Measurements from ENCODE around the gene DHODH. TPM values are rescaled to one million over a fixed set of nuclear protein-coding genes. Genes with fewer than 3 reads are reported as not detected.
A peak's percentile ranks its signal among the peaks of the same experiment; 100 is the strongest.

Gene DHODH
- 14.0 and 18.4 TPM in 2 replicates for total RNA-seq (2013; cell fraction: nucleolus; rRNA removed)
- 10.7 and 12.5 TPM in 2 replicates for total RNA-seq (2014; rRNA removed)
- 10.2 and 10.5 TPM in 2 replicates for total RNA-seq (2014; rRNA removed; fragmentation: Illumina TruSeq; extraction: Trizol)
- total RNA-seq (2021) = 14.3 and 18.9 TPM in 2 replicates
- polyA plus RNA-seq (2011; ENCODE audit: low read depth) = 5.7 TPM
- 13.7 and 14.6 TPM in 2 replicates for polyA plus RNA-seq (2011; rRNA removed)
- 13.1 and 15.5 TPM in 2 replicates for polyA plus RNA-seq (2011; cell fraction: cytosol; rRNA removed)
- polyA plus RNA-seq (2011; cell fraction: nucleus; rRNA removed) = 10.3 and 11.2 TPM in 2 replicates
- 6.2 and 6.9 TPM in 2 replicates for polyA plus RNA-seq (2012)
- 10.7 and 13.5 TPM in 2 replicates for polyA plus RNA-seq (2014; fragmentation: Illumina TruSeq; extraction: Trizol)
- 1 to 10 TPM; 3.4 to 4.1 TPM for polyA plus RNA-seq (2014; fragmentation: Nextera tagmentation; extraction: Ambion mirVana)
- polyA plus RNA-seq (2014; rRNA removed) = 12.5 and 12.9 TPM in 2 replicates
- polyA plus RNA-seq (2016; fragmentation: Nextera tagmentation; extraction: Ambion mirVana) = 10 to 100 TPM; 20.8 to 23.3 TPM
- 6.9 and 11.4 TPM in 2 replicates for polyA minus RNA-seq (2011; rRNA and poly(A)+ RNA removed)
- 4.0 and 6.4 TPM in 2 replicates for polyA minus RNA-seq (2011; cell fraction: cytosol; rRNA and poly(A)+ RNA removed)
- polyA minus RNA-seq (2011; cell fraction: nucleus; rRNA and poly(A)+ RNA removed) = 7.0 and 15.0 TPM in 2 replicates
- percentile 56 among the genes with signal in this experiment for Bru-seq, nascent RNA
- BruChase-seq, experiment 1, labeled RNA remaining after a 6-hour chase = percentile 55 among the genes with signal in this experiment
- BruChase-seq, experiment 2, labeled RNA remaining after a 2-hour chase = percentile 54 among the genes with signal in this experiment
- long read RNA-seq, experiment 1, transcript DHODH-201 (9 exons, 2,426 nt) = major isoform, 18 of 27 reads
- long read RNA-seq, experiment 1, partial matches to known transcripts = 4 of 27 reads
- long read RNA-seq, experiment 1, other reads (novel, unspliced or antisense) = 5 of 27 reads
- long read RNA-seq, experiment 2, transcript DHODH-201 (9 exons, 2,426 nt) = major isoform, 98 of 106 reads
- long read RNA-seq, experiment 2, partial matches to known transcripts = 3 of 106 reads
- long read RNA-seq, experiment 2, other reads (novel, unspliced or antisense) = 5 of 106 reads

DNA sequence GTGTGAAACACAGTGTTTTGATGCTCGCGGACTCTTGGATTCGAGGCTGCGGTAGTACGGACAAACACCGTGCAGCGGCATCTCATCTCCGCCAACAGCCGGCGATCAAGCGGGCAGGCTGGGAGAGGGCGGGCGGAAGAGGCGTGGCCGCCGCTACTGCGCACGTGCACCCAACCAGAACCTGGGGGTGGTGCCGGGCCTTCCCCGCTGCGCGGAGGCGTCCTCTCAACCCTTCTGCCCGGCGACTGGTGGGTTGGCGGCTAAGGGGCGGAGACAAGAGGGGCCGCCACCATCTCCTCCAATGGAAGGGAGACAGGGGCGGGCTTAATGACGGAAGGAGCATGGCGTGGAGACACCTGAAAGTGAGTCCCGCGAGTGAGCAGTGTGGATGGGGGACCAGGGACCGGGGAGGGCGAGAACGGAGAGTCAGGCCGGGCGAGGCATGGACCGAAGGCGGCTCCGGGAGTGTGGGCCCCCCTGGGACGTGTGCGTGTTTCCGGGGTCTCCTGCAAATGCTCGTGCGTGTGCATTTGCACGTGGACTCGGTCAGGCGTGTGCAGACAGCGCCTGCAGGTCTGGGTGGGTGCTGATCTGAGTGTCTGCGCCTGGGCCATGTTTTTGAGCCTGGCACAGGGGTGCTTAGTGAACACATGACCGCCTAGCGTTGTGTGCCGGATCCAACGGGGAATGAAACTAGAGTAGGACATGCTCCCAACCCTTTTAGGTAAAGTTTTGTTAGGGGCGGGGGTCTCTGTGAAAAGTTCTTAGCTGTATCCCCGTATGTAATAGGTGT is at the start of gene DHODH:
DHODH (plus strand) TSS at position 321 of the 793 bp plus-strand sequence; CDS start at position 342, 21 bp downstream.
- Histone ChIP-seq H3K9me3 (replicated peaks; ENCODE audit: control insufficient read depth, insufficient read depth, low read length) (no peaks in the 10 kb centered on the region), H3K9ac (ENCODE audit: control insufficient read depth, insufficient read depth, low read length) (peak within 1 kb of the TSS; percentile 86), H3K4me3 (peak within 1 kb of the TSS; percentile 99), H3K27ac (ENCODE audit: control insufficient read depth, insufficient read depth) (peak within 1 kb of the TSS; percentile 77), H3K79me2 (ENCODE audit: control insufficient read depth, insufficient read depth, low read length) (peaks cover 4% of the 10 kb centered on the region), H4K20me1 (ENCODE audit: control insufficient read depth, insufficient read depth) (no peaks in the 10 kb centered on the region), H3K4me2 (ENCODE audit: control insufficient read depth, insufficient read depth) (peak within 1 kb of the TSS; percentile 75), H2AFZ (ENCODE audit: control insufficient read depth, low read depth, low read length) (peak within 1 kb of the TSS; percentile 86), H3K36me3 (ENCODE audit: control insufficient read depth in 2 of 2, insufficient read depth in 2 of 2, low read length in 1 of 2) (peaks cover 0 to 3% of the 10 kb centered on the region in 2 experiments; a peak in 1 of 4 replicates), H3K27me3 (replicated peaks in 1 of 2; ENCODE audit: control insufficient read depth in 2 of 2, insufficient read depth in 2 of 2, low read length in 1 of 2) (no peaks in the 10 kb centered on the region), H3K4me1 (ENCODE audit: control insufficient read depth, insufficient read depth, low read length) (0 out of 2 replicates have a peak, but pooled peaks cover 2% of the 10 kb centered on the region)
- peak; percentile 93 for DNase-seq (ENCODE audit: low read depth, low spot score)
- RAD21 ChIA-PET (ENCODE audit: unreplicated experiment) = interaction anchor here (0.5 kb wide), 1 partner anchor 72 kb away, joined by 3 read pairs; no protein-coding TSS in a partner anchor
- intact Hi-C loops (cut with micrococcal nuclease; ENCODE audit: unreplicated experiment) (loop anchor here (1.0 kb wide), 1 partner anchor 85 kb away; the partner anchor contains the start of genes DHX38 and TXNL4B), in situ Hi-C loops (cut with MboI) (no loop called here)
- 2% methylated on average over 57 of the region's 57 CpGs for WGBS (ENCODE audit: insufficient coverage, insufficient replicate concordance, low lambda C conversion rate, missing lambda C conversion rate)
- POLR2A ChIA-PET = no interaction called here
- ATAC-seq = peak; percentile 99
- peak; percentile 90 for FAIRE-seq
- SMC1A ChIA-PET (ENCODE audit: uncharacterized antibody, unreplicated experiment) = no interaction called here
- CTCF ChIA-PET = no interaction called here
- BruUV-seq (replicated peaks) = TSS peak; percentile 93
- TF ChIP-seq HCFC1 (IDR thresholded peaks at IDR 0.05; ENCODE audit: low read length) (peak; percentile 35; the same call in 1 of the 2 replicates), KAT2A (conservative IDR thresholded peaks at IDR 0.05; ENCODE audit: control insufficient read depth, low read depth, low read length) (no peak), NRF1 (conservative IDR thresholded peaks at IDR 0.05; ENCODE audit: low read depth, low read length) (peak; percentile 59), REST (IDR thresholded peaks at IDR 0.05; ENCODE audit: low read depth, low read length) (0 out of 2 replicates have a peak, but pooled peaks have one; percentile 9), CBX5 (IDR thresholded peaks at IDR 0.05; ENCODE audit: low read depth) (no peak), SMARCA5 (IDR thresholded peaks at IDR 0.05) (peak; percentile 0; the same call in 1 of the 2 replicates), RAD21 (IDR thresholded peaks at IDR 0.05; ENCODE audit: insufficient read depth, low read depth, low read length) (no peak), SPI1 (IDR thresholded peaks at IDR 0.05; ENCODE audit: borderline replicate concordance, insufficient read depth, low read depth, low read length) (no peak), GABPA (IDR thresholded peaks at IDR 0.05; ENCODE audit: low read depth) (peak; percentile 79), EGR1 (IDR thresholded peaks at IDR 0.05; ENCODE audit: borderline replicate concordance in 1 of 2, low read depth in 2 of 2, low read length in 2 of 2) (peak in 1 of 2 experiments; percentile 90; a peak in 2 of 3 replicates), ZNF622 (IDR thresholded peaks at IDR 0.05) (no peak), BCL3 (IDR thresholded peaks at IDR 0.05; ENCODE audit: borderline replicate concordance, insufficient read depth, low read depth, low read length, poor library complexity, severe bottlenecking) (no peak), NBN (IDR thresholded peaks at IDR 0.05) (peak; percentile 68; the same call in 1 of the 2 replicates)

Measured in GM12878 (cell line).